Suprapubic skin (tissue), 4 donors: ENCODE measurements around the gene ANXA3. TPM values are rescaled to one million over a fixed set of nuclear protein-coding genes. Genes with fewer than 3 reads are reported as not detected.
"Not testable (repeated sequence)": the region's sequence is repeated elsewhere in the genome, so short reads cannot be mapped to it uniquely, and the experiment has no call there.

Source experiments
- DNase-seq, 2 donors: peaks; one replicate each; pipeline ENCODE4 v3.0.0-alpha.2; 2019; ENCODE audit warnings: low spot score in 2 of 2
- H3K27ac ChIP-seq: fragments of 200-600 bp; sonication (generic); one replicate; pipeline ENCODE4 v1.5.1; 2019
- H3K27me3 ChIP-seq: fragments of 200-600 bp; sonication (generic); one replicate; pipeline ENCODE4 v1.5.1; 2019
- H3K36me3 ChIP-seq: fragments of 200-600 bp; sonication (generic); one replicate; pipeline ENCODE4 v1.5.1; 2019
- H3K4me1 ChIP-seq: fragments of 200-600 bp; sonication (generic); one replicate; pipeline ENCODE4 v1.5.1; 2019
- H3K4me3 ChIP-seq: fragments of 200-600 bp; sonication (generic); one replicate; pipeline ENCODE4 v1.5.1; 2019; ENCODE audit warnings: mild to moderate bottlenecking
- H3K9me3 ChIP-seq: fragments of 200-600 bp; sonication (generic); one replicate; pipeline ENCODE4 v1.5.1; 2019
- CTCF ChIP-seq, 2 donors: fragments of 200-600 bp in 1 of 2; fragments of 450-650 bp in 1 of 2; sonication (generic) in 1 of 2; IDR thresholded peaks; one replicate each; pipeline ENCODE4 v1.5.1; 2016 to 2019; ENCODE audit warnings: antibody characterized with exemption in 2 of 2, mild to moderate bottlenecking in 1 of 2, moderate library complexity in 1 of 2
- EP300 ChIP-seq: sonication (generic); formaldehyde crosslinking; IDR thresholded peaks from one replicate; pipeline ENCODE4 v1.6.1; 2017; ENCODE audit warnings: antibody characterized with exemption
- POLR2A ChIP-seq, 2 donors: fragments of 450-650 bp; IDR thresholded peaks; one replicate each; pipeline ENCODE4 v1.6.1; 2017; ENCODE audit warnings: antibody characterized with exemption in 2 of 2, mild to moderate bottlenecking in 2 of 2, moderate library complexity in 2 of 2
- POLR2AphosphoS5 ChIP-seq, 3 donors: sonication (generic); formaldehyde crosslinking; IDR thresholded peaks; one replicate each; pipeline ENCODE4 v1.6.1; 2017; ENCODE audit warnings: antibody characterized with exemption in 3 of 3
- WGBS: methylation state at CpG from one replicate; pipeline ENCODE4 v1.1.5; 2018; 5-methylcytosine and 5-hydroxymethylcytosine counted together
- total RNA-seq, 4 donors: library from RNA; depleted of rRNA; stranded (reverse); fragments of >200 nt; gene quantifications; one replicate each; pipeline ENCODE4 v1.1.0, GENCODE V29; 2016

ANXA3 gene
- total RNA-seq, 4 donors from 2014 or later = 13.8 to 36.7 (median 19.8) TPM

GRCh38 chr4:78543424-78544125 lies 8.0 kb upstream of the ANXA3 start:
- TF ChIP-seq EP300 (no peak), CTCF (IDR thresholded peaks at IDR 0.05) (no peak), POLR2AphosphoS5 (IDR thresholded peaks at IDR 0.05) (no peak), POLR2A (IDR thresholded peaks at IDR 0.05) (no peak)
- no peak overlapping the region for H3K27ac ChIP-seq
- DNase-seq = no peak
- no peaks in the 10 kb centered on the region for H3K27me3 ChIP-seq
- no peaks in the 10 kb centered on the region for H3K36me3 ChIP-seq
- WGBS = 78% methylated on average over 2 of the region's 2 CpGs
- H3K4me1 ChIP-seq = no peaks in the 10 kb centered on the region
- H3K9me3 ChIP-seq = no peaks in the 10 kb centered on the region
- H3K4me3 ChIP-seq = no peak overlapping the region

- Histone ChIP-seq H3K4me3 (no peak overlapping the region), H3K27ac (no peak overlapping the region), H3K27me3 (no peaks in the 10 kb centered on the region), H3K4me1 (no peaks in the 10 kb centered on the region), H3K36me3 (no peaks in the 10 kb centered on the region), H3K9me3 (no peaks in the 10 kb centered on the region)
- DNase-seq = no peak
- TF ChIP-seq EP300 = no peak
- TF ChIP-seq POLR2A (IDR thresholded peaks at IDR 0.05) = no peak
- no peak for TF ChIP-seq POLR2AphosphoS5 (IDR thresholded peaks at IDR 0.05)
- TF ChIP-seq CTCF (IDR thresholded peaks at IDR 0.05) = no peak
- 67% methylated on average over 2 of the region's 2 CpGs for whole genome bisulfite sequencing
These were observed 6.9 kb upstream of the ANXA3 start for GRCh38 chr4:78544678-78545077.

- H3K27me3 ChIP-seq = no peaks in the 10 kb centered on the region
- H3K27ac ChIP-seq = no peak overlapping the region
- TF ChIP-seq POLR2AphosphoS5 (IDR thresholded peaks at IDR 0.05) (no peak), POLR2A (IDR thresholded peaks at IDR 0.05) (no peak), EP300 (no peak), CTCF (IDR thresholded peaks at IDR 0.05) (no peak)
- H3K4me3 ChIP-seq = no peak overlapping the region
- no peaks in the 10 kb centered on the region for H3K9me3 ChIP-seq
- WGBS = 60% methylated on average over 5 of the region's 5 CpGs
- no peak for DNase-seq
- H3K36me3 ChIP-seq = no peaks in the 10 kb centered on the region
- no peaks in the 10 kb centered on the region for H3K4me1 ChIP-seq
These were observed 6.0 kb upstream of the ANXA3 start for GRCh38 chr4:78545275-78546246.

GRCh38 chr4:78547899-78548298 lies 3.7 kb upstream of the ANXA3 start:
- not testable (repeated sequence) for DNase-seq, H3K36me3 ChIP-seq, H3K27me3 ChIP-seq, H3K9me3 ChIP-seq, H3K4me3 ChIP-seq, H3K27ac ChIP-seq
- peaks cover 15% of the 10 kb centered on the region for H3K4me1 ChIP-seq
- 97% methylated on average over 14 of the region's 28 CpGs for WGBS

GRCh38 chr4:78548889-78549288 lies 2.7 kb upstream of the ANXA3 start:
- not testable (repeated sequence) for H3K4me3 ChIP-seq, H3K27me3 ChIP-seq, H3K9me3 ChIP-seq, DNase-seq, H3K27ac ChIP-seq, H3K36me3 ChIP-seq
- 94% methylated on average over 3 of the region's 4 CpGs for WGBS
- peaks cover 15% of the 10 kb centered on the region for H3K4me1 ChIP-seq

GRCh38 chr4:78552389-78553042 lies 946 bp downstream of the ANXA3 start:
- H3K27ac ChIP-seq = peak overlapping the region; percentile 57
- 50% methylated on average over 10 of the region's 10 CpGs for WGBS
- peaks cover 15% of the 10 kb centered on the region for H3K4me1 ChIP-seq
- H3K9me3 ChIP-seq = no peaks in the 10 kb centered on the region
- no peaks in the 10 kb centered on the region for H3K27me3 ChIP-seq
- no peak for DNase-seq
- H3K36me3 ChIP-seq = no peaks in the 10 kb centered on the region
- peak overlapping the region; percentile 59 for H3K4me3 ChIP-seq
- TF ChIP-seq CTCF (IDR thresholded peaks at IDR 0.05) = no peak
- no peak for TF ChIP-seq EP300
- no peak for TF ChIP-seq POLR2A (IDR thresholded peaks at IDR 0.05)
- no peak for TF ChIP-seq POLR2AphosphoS5 (IDR thresholded peaks at IDR 0.05)
